Upper lobe of left lung (tissue), 6 donors: ENCODE data around the gene TOMM6. TPM values are rescaled to one million over a fixed set of nuclear protein-coding genes. Genes with fewer than 3 reads are reported as not detected.
A peak's percentile ranks its signal among the peaks of the same experiment; 100 is the strongest.

Experiments used
- ATAC-seq, 2 donors: fragments of 200-7000 bp; cut with Tn5 transposase; one replicate each; pipeline ENCODE4 v1.9.1; 2022; ENCODE audit warnings: mild to moderate bottlenecking in 2 of 2, moderate library complexity in 2 of 2; ENCODE audit not compliant: low FRiP score in 2 of 2
- DNase-seq, 2 donors: peaks; one replicate each; pipeline ENCODE4 v3.0.0-alpha.2; 2019 to 2020
- H3K27ac ChIP-seq, 4 donors: fragments of 200-600 bp; sonication (generic); one replicate each; pipeline ENCODE4 v1.5.1; 2016 to 2019
- H3K27me3 ChIP-seq, 4 donors: fragments of 200-600 bp; sonication (generic); one replicate each; pipeline ENCODE4 v1.5.1; 2017 to 2019
- H3K36me3 ChIP-seq, 4 donors: fragments of 200-600 bp; sonication (generic); one replicate each; pipeline ENCODE4 v1.5.1; 2016 to 2019
- H3K4me1 ChIP-seq, 4 donors: fragments of 200-600 bp; sonication (generic); one replicate each; pipeline ENCODE4 v1.5.1; 2018 to 2019
- H3K4me3 ChIP-seq, 4 donors: fragments of 200-600 bp; sonication (generic); one replicate each; pipeline ENCODE4 v1.5.1; 2017 to 2019; ENCODE audit warnings: mild to moderate bottlenecking in 2 of 4, moderate library complexity in 1 of 4
- H3K9me3 ChIP-seq, 4 donors: fragments of 200-600 bp; sonication (generic); one replicate each; pipeline ENCODE4 v1.5.1; 2018 to 2019
- EP300 ChIP-seq, 4 donors: sonication (generic); formaldehyde crosslinking; IDR thresholded peaks; one replicate each; pipeline ENCODE4 v1.5.1; 2017; ENCODE audit warnings: antibody characterized with exemption in 4 of 4, control low read depth in 2 of 4
- POLR2A ChIP-seq, 4 donors: fragments of 450-650 bp; IDR thresholded peaks; one replicate each; pipeline ENCODE4 v1.5.1; 2016 to 2017; ENCODE audit warnings: antibody characterized with exemption in 4 of 4, mild to moderate bottlenecking in 2 of 4
- POLR2AphosphoS5 ChIP-seq, 2 donors: sonication (generic); formaldehyde crosslinking; IDR thresholded peaks; one replicate each; pipeline ENCODE4 v1.5.1; 2017; ENCODE audit warnings: antibody characterized with exemption in 2 of 2
- WGBS, 2 donors: methylation state at CpG; one replicate each; pipeline ENCODE4 v1.1.5; 2017 to 2018; 5-methylcytosine and 5-hydroxymethylcytosine counted together
- total RNA-seq, 6 donors: library from RNA; depleted of rRNA in 4 of 6; stranded (reverse); fragments of >200 nt in 4 of 6; gene quantifications; one replicate each; pipeline versions ENCODE4 v1.1.0 to v1.2.1, GENCODE V29; 2016 to 2021
- TF ChIP-seq, protein P1 (sequence below), 6 experiments: fragments of 450-650 bp in 4 of 6; fragments of 200-600 bp in 2 of 6; sonication (generic) in 2 of 6; IDR thresholded peaks; one replicate each; pipeline ENCODE4 v1.5.1; 2016 to 2019; ENCODE audit warnings: antibody characterized with exemption in 6 of 6
- donor health status: DM: no; HTN: no; CAD: no; lungs with moderate emphysema.
- donor health status: DM: no; HTN: yes; CAD: no; lungs with severe emphysema.

Gene TOMM6
- total RNA-seq, 6 donors from 2014 or later, result 7.3 to 169 (median 96.9) TPM

DNA sequence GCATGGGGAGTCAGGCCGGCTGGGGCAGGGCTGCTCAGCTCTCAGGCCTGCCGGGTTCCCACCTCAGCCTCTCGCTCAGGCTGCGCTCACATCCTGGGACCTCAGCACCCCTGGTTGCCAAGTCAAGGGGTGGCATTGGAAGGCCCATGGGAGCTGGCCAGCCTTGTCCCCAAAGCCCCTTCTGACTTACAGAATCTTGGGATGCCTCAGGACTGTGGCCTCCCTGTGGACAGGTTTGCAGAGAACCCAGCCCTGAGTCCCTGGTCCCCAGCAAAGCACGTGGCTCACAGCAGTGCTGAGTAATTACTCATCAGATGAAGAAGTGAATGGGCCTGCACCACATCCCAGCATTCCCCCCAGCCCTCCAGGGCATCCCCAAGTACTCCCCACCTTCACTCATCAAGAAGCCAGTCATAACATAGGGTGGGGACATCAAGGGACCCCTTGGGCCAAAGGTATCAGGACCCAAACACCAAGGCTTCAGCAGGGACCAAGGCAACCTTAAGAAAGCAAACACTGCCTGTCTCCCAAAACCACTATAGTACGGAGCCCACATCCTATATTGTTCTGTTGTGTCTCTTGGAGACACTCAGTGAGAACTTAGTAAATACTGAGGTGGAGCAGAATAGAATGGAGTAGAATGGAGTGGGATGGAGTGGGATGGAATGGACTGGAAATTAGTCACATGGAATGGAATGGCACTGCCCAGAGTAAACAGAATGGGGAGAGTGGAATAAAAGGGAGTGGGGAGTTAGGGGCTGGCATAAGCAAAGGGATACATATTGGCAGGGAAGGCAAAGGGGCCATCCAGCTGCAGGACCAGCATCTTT lies 43.9 kb upstream of the TOMM6 start:
- TF ChIP-seq, protein P1, sequence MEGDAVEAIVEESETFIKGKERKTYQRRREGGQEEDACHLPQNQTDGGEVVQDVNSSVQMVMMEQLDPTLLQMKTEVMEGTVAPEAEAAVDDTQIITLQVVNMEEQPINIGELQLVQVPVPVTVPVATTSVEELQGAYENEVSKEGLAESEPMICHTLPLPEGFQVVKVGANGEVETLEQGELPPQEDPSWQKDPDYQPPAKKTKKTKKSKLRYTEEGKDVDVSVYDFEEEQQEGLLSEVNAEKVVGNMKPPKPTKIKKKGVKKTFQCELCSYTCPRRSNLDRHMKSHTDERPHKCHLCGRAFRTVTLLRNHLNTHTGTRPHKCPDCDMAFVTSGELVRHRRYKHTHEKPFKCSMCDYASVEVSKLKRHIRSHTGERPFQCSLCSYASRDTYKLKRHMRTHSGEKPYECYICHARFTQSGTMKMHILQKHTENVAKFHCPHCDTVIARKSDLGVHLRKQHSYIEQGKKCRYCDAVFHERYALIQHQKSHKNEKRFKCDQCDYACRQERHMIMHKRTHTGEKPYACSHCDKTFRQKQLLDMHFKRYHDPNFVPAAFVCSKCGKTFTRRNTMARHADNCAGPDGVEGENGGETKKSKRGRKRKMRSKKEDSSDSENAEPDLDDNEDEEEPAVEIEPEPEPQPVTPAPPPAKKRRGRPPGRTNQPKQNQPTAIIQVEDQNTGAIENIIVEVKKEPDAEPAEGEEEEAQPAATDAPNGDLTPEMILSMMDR (IDR thresholded peaks at IDR 0.05), result no peak
- TF ChIP-seq POLR2A (IDR thresholded peaks at IDR 0.05), result no peak
- TF ChIP-seq EP300 (IDR thresholded peaks at IDR 0.05), result no peak
- TF ChIP-seq POLR2AphosphoS5 (IDR thresholded peaks at IDR 0.05), result no peak
- peak overlapping the region in 2 of 4 donors; percentile 21 to 69 for H3K27ac ChIP-seq
- no peak for DNase-seq
- no peaks in the 10 kb centered on the region for H3K36me3 ChIP-seq
- WGBS, 2 donors, result 73 to 88% methylated on average over 4 to 6 of the region's 6 CpGs
- peaks cover 0 to 36% (median 7%) of the 10 kb centered on the region in 4 donors for H3K4me1 ChIP-seq
- H3K4me3 ChIP-seq, result peak overlapping the region in 2 of 4 donors; percentile 30 to 41
- no peak for ATAC-seq
- H3K27me3 ChIP-seq, result no peaks in the 10 kb centered on the region
- no peaks in the 10 kb centered on the region for H3K9me3 ChIP-seq

DNA sequence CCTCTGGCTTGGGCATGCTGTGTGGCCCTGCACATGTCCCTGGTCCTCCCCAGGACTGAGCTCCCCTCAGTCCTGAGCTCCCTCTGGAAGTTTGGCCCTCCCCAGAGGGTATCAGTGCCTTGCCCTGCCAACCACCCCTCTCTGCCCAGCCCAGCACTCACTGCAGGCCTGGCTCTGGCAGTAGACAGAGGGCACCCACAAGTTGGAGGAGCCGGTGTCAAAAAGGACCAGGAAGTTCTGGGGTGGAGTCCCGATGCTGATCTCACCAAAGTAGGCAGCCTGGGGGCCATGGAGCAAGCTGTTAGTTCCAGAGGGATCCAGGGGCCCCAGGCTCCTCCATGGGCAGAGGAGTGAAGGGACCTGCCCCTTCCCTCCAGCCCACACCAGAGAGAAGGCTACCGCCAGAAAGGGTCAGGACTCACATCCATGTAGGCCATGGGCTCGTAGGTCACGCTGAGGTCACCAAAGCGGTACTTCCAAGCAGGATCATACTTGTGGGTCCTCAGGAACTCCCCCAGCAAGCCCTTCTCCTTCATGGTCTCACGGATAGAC lies 43.2 kb upstream of the TOMM6 start:
- DNase-seq (no peak), ATAC-seq (no peak)
- H3K4me3 ChIP-seq, result peak overlapping the region in 2 of 4 donors; percentile 30 to 41
- no peaks in the 10 kb centered on the region for H3K27me3 ChIP-seq
- TF ChIP-seq EP300 (IDR thresholded peaks at IDR 0.05) (no peak), POLR2A (IDR thresholded peaks at IDR 0.05) (peak in 1 of 4 donors; percentile 8)
- peak overlapping the region in 2 of 4 donors; percentile 21 to 69 for H3K27ac ChIP-seq
- WGBS, 2 donors, result 68 to 75% methylated on average over 4 to 6 of the region's 7 CpGs
- no peaks in the 10 kb centered on the region for H3K9me3 ChIP-seq
- no peaks in the 10 kb centered on the region for H3K36me3 ChIP-seq
- H3K4me1 ChIP-seq, result peaks cover 0 to 42% (median 9%) of the 10 kb centered on the region in 4 donors

DNA sequence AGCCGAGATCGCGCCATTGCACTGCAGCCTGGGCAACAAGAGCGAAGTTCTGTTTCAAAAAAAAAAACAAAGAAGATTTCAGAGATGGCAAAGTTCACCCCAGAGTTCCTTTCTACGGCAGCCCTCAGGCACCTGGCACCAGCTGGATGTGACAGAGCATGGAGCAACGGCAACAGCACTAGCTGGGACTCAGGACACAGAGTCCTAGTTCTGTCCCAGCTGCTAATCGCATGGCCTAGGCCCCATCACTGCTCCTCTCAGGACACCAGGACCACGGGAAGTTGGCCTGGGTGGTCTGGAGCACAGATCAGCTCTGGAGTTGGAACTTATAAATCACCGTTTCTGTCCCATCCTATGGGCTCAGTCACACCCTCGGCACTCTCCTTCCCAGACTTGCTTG lies 41.4 kb upstream of the TOMM6 start:
- DNase-seq (no peak), ATAC-seq (no peak)
- 90 to 95% methylated on average over 9 to 10 of the region's 10 CpGs for WGBS, 2 donors
- Histone ChIP-seq H3K9me3 (no peaks in the 10 kb centered on the region), H3K27me3 (no peaks in the 10 kb centered on the region), H3K4me3 (peak overlapping the region in 2 of 4 donors; percentile 30 to 41), H3K4me1 (peaks cover 0 to 41% (median 6%) of the 10 kb centered on the region in 4 donors), H3K36me3 (no peaks in the 10 kb centered on the region), H3K27ac (peak overlapping the region in 2 of 4 donors; percentile 73 to 74)
- TF ChIP-seq EP300 (IDR thresholded peaks at IDR 0.05), result no peak
- TF ChIP-seq, protein P1 (IDR thresholded peaks at IDR 0.05), result no peak
- no peak for TF ChIP-seq POLR2A (IDR thresholded peaks at IDR 0.05)
- TF ChIP-seq POLR2AphosphoS5 (IDR thresholded peaks at IDR 0.05), result no peak

DNA sequence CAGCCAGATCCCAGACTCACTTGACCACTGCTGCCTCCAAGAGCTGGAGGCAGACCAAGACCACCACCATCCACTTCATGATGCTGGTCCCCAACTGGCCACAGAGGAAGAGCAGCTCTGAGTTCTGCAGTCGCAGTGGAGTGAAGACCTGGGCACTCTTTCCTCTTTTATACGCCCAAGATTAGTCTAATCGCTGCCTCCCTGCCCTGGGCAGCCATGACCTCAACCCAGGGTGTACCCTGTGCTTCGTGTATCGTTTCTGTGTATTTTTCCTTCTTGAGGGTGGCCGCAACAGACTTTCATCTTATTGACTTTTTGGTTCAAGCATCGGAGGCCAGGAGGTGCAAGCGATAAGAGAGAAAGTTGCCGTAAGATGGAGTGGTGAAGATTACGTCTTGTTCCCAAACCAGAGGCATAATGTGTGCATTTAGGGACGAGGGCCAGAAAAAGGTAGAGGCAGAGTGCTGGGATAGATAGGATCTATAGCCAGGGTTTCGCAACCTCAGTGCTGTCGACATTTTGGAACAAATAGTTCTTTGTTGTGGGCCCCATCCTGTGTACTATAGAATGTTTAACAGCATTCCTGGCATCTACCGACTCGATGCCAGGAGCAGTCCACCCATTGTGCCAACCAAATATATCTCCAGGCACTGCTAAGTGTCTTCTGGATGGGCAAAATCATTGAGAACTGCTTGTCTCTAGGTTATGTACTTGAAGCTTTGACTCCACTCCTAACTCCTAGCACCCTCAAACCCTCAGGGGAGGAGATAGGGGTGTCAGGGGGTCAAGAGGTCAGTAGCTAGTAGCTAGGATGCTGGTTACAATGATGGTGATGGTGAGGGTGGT lies 40.0 kb upstream of the TOMM6 start, which contains the start of gene PGC:
Gene PGC (minus strand): TSS at position 142 of the 846 bp plus-strand sequence. CDS start 63 bp downstream, at position 79.
- H3K9me3 ChIP-seq, result no peaks in the 10 kb centered on the region
- H3K4me3 ChIP-seq, result peak within 1 kb of the TSS in 2 of 4 donors; percentile 30 to 41
- H3K27ac ChIP-seq, result peak within 1 kb of the TSS; percentile 30 to 74 (median 56)
- WGBS, 2 donors, result 62% methylated on average over 15 of the region's 15 CpGs
- TF ChIP-seq, protein P1 (IDR thresholded peaks at IDR 0.05), result no peak
- TF ChIP-seq POLR2A (IDR thresholded peaks at IDR 0.05) (peak in 1 of 4 donors; percentile 64), EP300 (IDR thresholded peaks at IDR 0.05) (peak in 1 of 4 donors; percentile 64), POLR2AphosphoS5 (IDR thresholded peaks at IDR 0.05) (peak in 1 of 2 donors; percentile 26)
- ATAC-seq, result peak; percentile 28 to 64
- H3K4me1 ChIP-seq, result peaks cover 0 to 34% (median 2%) of the 10 kb centered on the region in 4 donors
- no peaks in the 10 kb centered on the region for H3K36me3 ChIP-seq
- peak in 1 of 2 donors; percentile 79 for DNase-seq
- H3K27me3 ChIP-seq, result no peaks in the 10 kb centered on the region
